MM.1S (cell line): ENCODE results near the gene SAMMSON.

Experiments
- DNase-seq: peaks from one replicate; pipeline ENCODE4 v3.0.0-alpha.2; 2015
- H2AFZ ChIP-seq: fragments of 300-600 bp; sonication (generic); 2 replicates; pipeline ENCODE4 v1.6.0; 2016; ENCODE audit warnings: antibody characterized with exemption, low read length
- H3F3A ChIP-seq: fragments of 300-600 bp; sonication (generic); 2 replicates; pipeline ENCODE4 v1.6.1; 2016; ENCODE audit warnings: mild to moderate bottlenecking, antibody characterized with exemption, low read length, moderate library complexity, mixed read lengths; ENCODE audit not compliant: insufficient read depth
- H3K27ac ChIP-seq: fragments of 300-600 bp; sonication (generic); 2 replicates; pipeline ENCODE4 v1.5.1; 2016; ENCODE audit warnings: mild to moderate bottlenecking, low read length
- H3K27me3 ChIP-seq: fragments of 300-600 bp; sonication (generic); replicated peaks from 2 replicates; pipeline ENCODE4 v1.6.0; 2016; ENCODE audit warnings: low read length; ENCODE audit not compliant: insufficient read depth
- H3K36me3 ChIP-seq: fragments of 300-600 bp; sonication (generic); replicated peaks from 2 replicates; pipeline ENCODE4 v1.6.1; 2016; ENCODE audit warnings: mild to moderate bottlenecking, low read length, mixed read lengths; ENCODE audit not compliant: insufficient read depth
- H3K4me1 ChIP-seq: fragments of 300-600 bp; sonication (generic); 2 replicates; pipeline ENCODE4 v1.6.1; 2016; ENCODE audit warnings: low read length, mixed read lengths
- H3K4me2 ChIP-seq: fragments of 300-600 bp; sonication (generic); 2 replicates; pipeline ENCODE4 v1.6.0; 2016; ENCODE audit warnings: low read depth, low read length
- H3K4me3 ChIP-seq: fragments of 300-600 bp; sonication (generic); 2 replicates; pipeline ENCODE4 v1.5.1; 2016; ENCODE audit warnings: low read length, mixed read lengths
- H3K79me2 ChIP-seq: fragments of 300-600 bp; sonication (generic); 2 replicates; pipeline ENCODE4 v1.6.1; 2016; ENCODE audit warnings: mixed run types, low read length, mixed read lengths
- H3K9ac ChIP-seq: fragments of 300-600 bp; sonication (generic); 2 replicates; pipeline ENCODE4 v1.6.1; 2016; ENCODE audit warnings: low read length, mixed read lengths
- H3K9me2 ChIP-seq: fragments of 300-600 bp; sonication (generic); replicated peaks from 2 replicates; pipeline ENCODE4 v1.6.1; 2016; ENCODE audit warnings: mild to moderate bottlenecking, low read length, mixed read lengths; ENCODE audit not compliant: insufficient read depth
- H3K9me3 ChIP-seq: fragments of 300-600 bp; sonication (generic); replicated peaks from 2 replicates; pipeline ENCODE4 v1.6.1; 2016; ENCODE audit warnings: mild to moderate bottlenecking, low read length, mixed read lengths; ENCODE audit not compliant: insufficient read depth
- H4K20me1 ChIP-seq: fragments of 300-600 bp; sonication (generic); 2 replicates; pipeline ENCODE4 v1.6.1; 2016; ENCODE audit warnings: mild to moderate bottlenecking, low read length, moderate library complexity, mixed read lengths; ENCODE audit not compliant: insufficient read depth
- CTCF ChIP-seq: fragments of 300-600 bp; sonication (generic); IDR thresholded peaks from 2 replicates; pipeline ENCODE4 v1.5.1; 2016; ENCODE audit warnings: antibody characterized with exemption, low read length, mixed read lengths
- EZH2 ChIP-seq: fragments of 300-600 bp; sonication (generic); optimal IDR thresholded peaks from 2 replicates; pipeline ENCODE3; 2017; ENCODE audit warnings: low read depth, mild to moderate bottlenecking, antibody characterized with exemption, low read length, mixed read lengths
- EZH2phosphoT487 ChIP-seq: fragments of 300-600 bp; sonication (generic); IDR thresholded peaks from 2 replicates; pipeline ENCODE4 v1.6.1; 2018; ENCODE audit warnings: antibody characterized with exemption, low read length

The SAMMSON gene

GRCh38 chr3:70006089-70006488, 6.6 kb downstream of the SAMMSON start:
- DNase-seq, result no peak
- H3K27me3 ChIP-seq, result no peaks in the 10 kb centered on the region
- H3F3A ChIP-seq, result no peaks in the 10 kb centered on the region
- TF ChIP-seq EZH2phosphoT487 (no peak), EZH2 (no peak), CTCF (no peak)
- no peaks in the 10 kb centered on the region for H3K9me2 ChIP-seq
- no peak overlapping the region for H3K9ac ChIP-seq
- H3K4me3 ChIP-seq, result no peak overlapping the region
- no peaks in the 10 kb centered on the region for H3K4me1 ChIP-seq
- no peaks in the 10 kb centered on the region for H3K79me2 ChIP-seq
- no peaks in the 10 kb centered on the region for H4K20me1 ChIP-seq
- H3K4me2 ChIP-seq, result no peak overlapping the region
- H3K36me3 ChIP-seq, result no peaks in the 10 kb centered on the region
- H3K9me3 ChIP-seq, result no peaks in the 10 kb centered on the region
- H3K27ac ChIP-seq, result no peak overlapping the region
- H2AFZ ChIP-seq, result no peak overlapping the region

DNA sequence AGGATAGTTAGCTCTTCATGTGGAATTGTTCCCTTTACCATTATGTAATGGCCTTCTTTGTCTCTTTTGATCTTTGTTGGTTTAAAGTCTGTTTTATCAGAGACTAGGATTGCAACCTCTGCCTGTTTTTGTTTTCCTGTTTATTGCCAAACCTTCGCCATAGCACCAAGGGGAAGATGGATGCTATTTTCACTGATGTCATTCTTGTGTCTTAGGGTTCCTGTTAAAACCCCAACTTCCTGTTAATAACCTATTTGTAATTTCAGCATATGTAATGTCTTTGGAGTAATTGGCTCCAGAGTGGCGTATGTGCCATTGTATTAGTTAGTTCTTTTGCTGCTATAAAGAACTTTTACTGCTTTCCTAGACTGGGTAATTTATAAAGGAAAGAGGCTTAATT, 10.8 kb downstream of the SAMMSON start:
- Histone ChIP-seq H2AFZ (no peak overlapping the region), H3K9me3 (no peaks in the 10 kb centered on the region), H3K4me2 (no peak overlapping the region), H3K79me2 (no peaks in the 10 kb centered on the region), H4K20me1 (no peaks in the 10 kb centered on the region), H3K36me3 (no peaks in the 10 kb centered on the region), H3F3A (no peaks in the 10 kb centered on the region), H3K4me3 (no peak overlapping the region), H3K27ac (no peak overlapping the region), H3K27me3 (no peaks in the 10 kb centered on the region), H3K4me1 (no peaks in the 10 kb centered on the region), H3K9ac (no peak overlapping the region), H3K9me2 (no peaks in the 10 kb centered on the region)
- no peak for DNase-seq
- TF ChIP-seq EZH2, result no peak
- TF ChIP-seq EZH2phosphoT487, result no peak

DNA sequence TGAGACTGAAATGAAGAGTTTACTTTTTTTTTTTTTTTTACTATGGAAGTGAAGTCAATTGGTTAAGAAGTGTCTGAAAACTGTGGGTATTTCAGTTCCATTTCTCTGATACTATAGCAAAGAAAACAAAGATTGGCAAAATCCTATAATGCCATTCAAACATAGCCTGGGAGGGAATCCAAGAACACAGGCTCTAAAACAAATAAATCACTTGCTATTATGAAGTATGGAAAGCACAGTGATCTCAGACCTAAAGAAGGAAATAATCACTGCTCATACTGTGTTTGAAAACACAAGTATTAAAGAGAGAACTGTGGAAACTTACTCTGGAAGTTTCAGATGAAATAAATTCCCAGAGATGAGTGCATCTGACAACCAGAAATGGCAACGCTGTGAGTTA, 12.0 kb downstream of the SAMMSON start:
- no peak overlapping the region for H2AFZ ChIP-seq
- H3K9ac ChIP-seq, result no peak overlapping the region
- H3F3A ChIP-seq, result no peaks in the 10 kb centered on the region
- TF ChIP-seq EZH2phosphoT487 (no peak), EZH2 (no peak), CTCF (no peak)
- DNase-seq, result no peak
- H3K4me1 ChIP-seq, result no peaks in the 10 kb centered on the region
- H3K36me3 ChIP-seq, result no peaks in the 10 kb centered on the region
- no peaks in the 10 kb centered on the region for H3K9me2 ChIP-seq
- no peaks in the 10 kb centered on the region for H3K79me2 ChIP-seq
- no peaks in the 10 kb centered on the region for H3K27me3 ChIP-seq
- no peak overlapping the region for H3K4me2 ChIP-seq
- no peak overlapping the region for H3K27ac ChIP-seq
- H3K4me3 ChIP-seq, result no peak overlapping the region
- no peaks in the 10 kb centered on the region for H3K9me3 ChIP-seq
- no peaks in the 10 kb centered on the region for H4K20me1 ChIP-seq

DNA sequence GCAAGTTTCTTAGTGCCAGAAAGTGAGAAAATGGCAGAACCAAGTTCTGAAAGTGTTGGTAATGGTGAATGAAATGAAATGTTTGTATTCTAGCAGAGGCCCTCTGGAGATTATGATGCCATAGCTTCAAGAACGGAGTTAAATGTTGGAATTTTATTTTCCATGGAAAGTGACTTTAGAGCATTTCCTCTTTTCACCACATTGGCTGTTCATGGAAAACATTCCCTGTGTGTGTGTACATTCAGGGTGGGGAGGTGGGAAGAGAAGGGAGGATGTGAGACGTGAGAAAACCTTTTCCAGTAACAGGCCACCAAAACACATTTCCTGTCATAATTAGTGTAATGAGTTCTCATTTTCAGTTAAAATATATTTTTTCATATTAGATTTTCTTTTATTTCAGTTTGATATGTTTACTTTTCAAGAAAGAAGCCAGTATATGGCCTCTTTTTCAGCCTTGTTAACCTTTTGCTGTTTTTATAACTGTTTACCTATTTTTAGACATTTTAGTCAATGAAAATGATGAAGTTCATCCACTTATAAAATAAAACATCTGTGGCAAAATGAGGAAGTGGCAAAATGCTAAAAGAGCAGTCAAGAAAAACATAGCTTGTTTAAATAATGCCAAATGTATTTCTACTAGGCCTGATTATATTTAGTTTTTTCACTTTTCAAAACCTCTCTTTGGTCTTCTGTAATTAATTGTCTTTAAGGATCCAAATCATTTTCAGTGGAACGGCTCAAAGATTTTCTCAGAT, 21.6 kb downstream of the SAMMSON start:
- Histone ChIP-seq H3K79me2 (no peaks in the 10 kb centered on the region), H4K20me1 (no peaks in the 10 kb centered on the region), H3F3A (no peaks in the 10 kb centered on the region), H3K36me3 (no peaks in the 10 kb centered on the region), H3K9me3 (no peaks in the 10 kb centered on the region), H3K9ac (no peak overlapping the region), H3K4me1 (no peaks in the 10 kb centered on the region), H3K27ac (no peak overlapping the region), H3K4me2 (no peak overlapping the region), H3K27me3 (no peaks in the 10 kb centered on the region), H2AFZ (no peak overlapping the region), H3K4me3 (no peak overlapping the region), H3K9me2 (no peaks in the 10 kb centered on the region)
- TF ChIP-seq EZH2 (no peak), EZH2phosphoT487 (no peak), CTCF (no peak)
- no peak for DNase-seq
